Smooth muscle cell (in vitro differentiated cells): Measurements from ENCODE around the gene ITSN1. TPM values are rescaled to one million over a fixed set of nuclear protein-coding genes. Genes with fewer than 3 reads are reported as not detected.

ENCODE experiments used
- DNase-seq: peaks from one replicate; lab custom pipeline; 2025; ENCODE audit not compliant: unreplicated experiment; lab: John Stamatoyannopoulos, UW
- H2AFZ ChIP-seq: fragments of 200-600 bp; sonication (generic); 2 replicates; pipeline ENCODE4 v1.6.0; 2016; ENCODE audit warnings: antibody characterized with exemption, low read depth, mild to moderate bottlenecking
- H3F3A ChIP-seq: fragments of 200-600 bp; sonication (generic); 2 replicates; pipeline ENCODE4 v1.6.0; 2017; ENCODE audit warnings: antibody characterized with exemption, low read depth
- H3K27ac ChIP-seq: fragments of 200-600 bp; sonication (generic); 2 replicates; pipeline ENCODE4 v1.5.1; 2016; ENCODE audit warnings: low read depth, mild to moderate bottlenecking
- H3K27me3 ChIP-seq: fragments of 200-600 bp; sonication (generic); 2 replicates; pipeline ENCODE4 v1.6.1; 2016; ENCODE audit warnings: low read depth, mild to moderate bottlenecking
- H3K36me3 ChIP-seq: fragments of 200-600 bp; sonication (generic); 2 replicates; pipeline ENCODE4 v1.5.1; 2016; ENCODE audit warnings: low read depth
- H3K4me1 ChIP-seq: fragments of 200-600 bp; sonication (generic); 2 replicates; pipeline ENCODE4 v1.5.1; 2016; ENCODE audit warnings: low read depth
- H3K4me2 ChIP-seq: fragments of 200-600 bp; sonication (generic); 2 replicates; pipeline ENCODE4 v1.6.0; 2016; ENCODE audit warnings: mild to moderate bottlenecking
- H3K4me3 ChIP-seq: fragments of 200-600 bp; sonication (generic); 2 replicates; pipeline ENCODE4 v1.5.1; 2016; ENCODE audit warnings: mild to moderate bottlenecking
- H3K79me2 ChIP-seq: fragments of 200-600 bp; sonication (generic); 2 replicates; pipeline ENCODE4 v1.6.0; 2016; ENCODE audit warnings: low read depth, mild to moderate bottlenecking
- H3K9ac ChIP-seq: fragments of 200-600 bp; sonication (generic); 2 replicates; pipeline ENCODE4 v1.6.0; 2016; ENCODE audit warnings: low read depth
- H3K9me3 ChIP-seq: fragments of 200-600 bp; sonication (generic); replicated peaks from 2 replicates; pipeline ENCODE4 v1.5.1; 2016; ENCODE audit warnings: low read depth
- H4K20me1 ChIP-seq: fragments of 200-600 bp; sonication (generic); 2 replicates; pipeline ENCODE4 v1.6.0; 2016; ENCODE audit warnings: low read depth
- WGBS: methylation state at CpG from one replicate; pipeline ENCODE4 v1.1.7; 2016; ENCODE audit warnings: low lambda C conversion rate; 5-methylcytosine and 5-hydroxymethylcytosine counted together
- polyA plus RNA-seq: library from polyadenylated mRNA; unstranded; fragments of >200 nt; fragmentation: Nextera tagmentation; extraction: Ambion mirVana; gene quantifications from 2 replicates; pipeline ENCODE4 v1.2.1, GENCODE V29; 2016
- total RNA-seq: library from RNA; depleted of rRNA; stranded (reverse); fragments of >200 nt; gene quantifications from 2 replicates; pipeline ENCODE4 v1.2.3, GENCODE V29; 2014
- TF ChIP-seq, protein P1 (sequence below): fragments of 200-600 bp; sonication (generic); IDR thresholded peaks from 2 replicates; pipeline ENCODE4 v1.5.1; 2017; ENCODE audit warnings: borderline replicate concordance, mild to moderate bottlenecking, antibody characterized with exemption; ENCODE audit not compliant: insufficient read depth, poor library complexity, severe bottlenecking

Gene ITSN1
- total and polyA plus RNA-seq, 2 experiments from 2014 or later = 36.4 to 76.5 TPM

GRCh38 chr21:33677450-33677849 lies 35.1 kb downstream of the ITSN1 start:
- H3K27me3 ChIP-seq = no peaks in the 10 kb centered on the region
- H4K20me1 ChIP-seq = peaks cover 58% of the 10 kb centered on the region
- H3K4me1 ChIP-seq = no peaks in the 10 kb centered on the region
- no peak for DNase-seq
- no peak overlapping the region for H3K4me2 ChIP-seq
- TF ChIP-seq, protein P1, sequence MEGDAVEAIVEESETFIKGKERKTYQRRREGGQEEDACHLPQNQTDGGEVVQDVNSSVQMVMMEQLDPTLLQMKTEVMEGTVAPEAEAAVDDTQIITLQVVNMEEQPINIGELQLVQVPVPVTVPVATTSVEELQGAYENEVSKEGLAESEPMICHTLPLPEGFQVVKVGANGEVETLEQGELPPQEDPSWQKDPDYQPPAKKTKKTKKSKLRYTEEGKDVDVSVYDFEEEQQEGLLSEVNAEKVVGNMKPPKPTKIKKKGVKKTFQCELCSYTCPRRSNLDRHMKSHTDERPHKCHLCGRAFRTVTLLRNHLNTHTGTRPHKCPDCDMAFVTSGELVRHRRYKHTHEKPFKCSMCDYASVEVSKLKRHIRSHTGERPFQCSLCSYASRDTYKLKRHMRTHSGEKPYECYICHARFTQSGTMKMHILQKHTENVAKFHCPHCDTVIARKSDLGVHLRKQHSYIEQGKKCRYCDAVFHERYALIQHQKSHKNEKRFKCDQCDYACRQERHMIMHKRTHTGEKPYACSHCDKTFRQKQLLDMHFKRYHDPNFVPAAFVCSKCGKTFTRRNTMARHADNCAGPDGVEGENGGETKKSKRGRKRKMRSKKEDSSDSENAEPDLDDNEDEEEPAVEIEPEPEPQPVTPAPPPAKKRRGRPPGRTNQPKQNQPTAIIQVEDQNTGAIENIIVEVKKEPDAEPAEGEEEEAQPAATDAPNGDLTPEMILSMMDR = no peak
- H3K9ac ChIP-seq = no peak overlapping the region
- peaks cover 99% of the 10 kb centered on the region for H3K79me2 ChIP-seq
- no peak overlapping the region for H2AFZ ChIP-seq
- 94% methylated on average over 9 of the region's 9 CpGs for WGBS
- no peaks in the 10 kb centered on the region for H3K9me3 ChIP-seq
- H3K4me3 ChIP-seq = no peak overlapping the region
- no peak overlapping the region for H3K27ac ChIP-seq
- H3K36me3 ChIP-seq = no peaks in the 10 kb centered on the region
- no peaks in the 10 kb centered on the region for H3F3A ChIP-seq

- Histone ChIP-seq H4K20me1 (peaks cover 66% of the 10 kb centered on the region), H3K27ac (no peak overlapping the region), H3K27me3 (no peaks in the 10 kb centered on the region), H3K9ac (no peak overlapping the region), H2AFZ (no peak overlapping the region), H3K36me3 (no peaks in the 10 kb centered on the region), H3K4me1 (peaks cover 29% of the 10 kb centered on the region), H3K4me3 (no peak overlapping the region), H3K79me2 (peaks cover 92% of the 10 kb centered on the region), H3F3A (peaks cover 12% of the 10 kb centered on the region), H3K4me2 (no peak overlapping the region), H3K9me3 (no peaks in the 10 kb centered on the region)
- TF ChIP-seq, protein P1 = no peak
- 96% methylated on average over 6 of the region's 6 CpGs for WGBS
- DNase-seq = no peak
Measured at GRCh38 chr21:33680870-33681269, 38.6 kb downstream of the ITSN1 start.

DNA sequence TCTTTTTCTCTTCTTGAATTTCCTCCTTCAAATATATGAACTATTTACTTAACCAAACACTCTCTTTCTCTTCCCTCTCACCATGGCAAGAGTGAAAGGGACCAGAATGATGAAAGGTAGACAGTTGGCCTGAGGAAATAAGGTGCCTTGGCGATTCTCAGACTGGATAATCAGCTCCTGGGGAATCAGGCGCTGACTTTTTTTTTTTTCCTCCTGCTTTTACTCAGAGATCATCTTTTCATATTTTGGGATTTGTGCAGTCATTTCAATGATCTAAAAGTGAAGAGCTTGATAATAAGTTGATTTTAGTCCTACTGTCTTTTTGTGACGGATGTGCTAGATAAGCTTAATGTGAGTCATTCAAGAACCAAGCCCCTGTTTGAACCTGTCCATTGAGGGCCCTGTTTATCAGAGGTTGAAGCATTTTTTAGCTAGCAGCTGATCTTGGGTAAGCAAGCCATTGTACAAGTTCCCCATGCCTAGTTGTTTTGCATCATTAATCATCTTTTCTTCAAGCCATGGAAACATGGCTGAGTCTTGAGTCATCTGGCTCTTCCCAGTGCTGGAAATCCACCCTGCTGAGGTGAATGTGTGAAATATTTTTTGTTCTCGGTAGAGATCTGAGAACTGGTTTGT lies 40.8 kb downstream of the ITSN1 start:
- Histone ChIP-seq H2AFZ (no peak overlapping the region), H3K4me1 (peaks cover 29% of the 10 kb centered on the region)

More for the DNA sequence above, 40.8 kb downstream of the ITSN1 start:
- no peaks in the 10 kb centered on the region for H3K36me3 ChIP-seq
- H4K20me1 ChIP-seq = peaks cover 74% of the 10 kb centered on the region
- peak overlapping the region; percentile 57 for H3K4me2 ChIP-seq
- peaks cover 12% of the 10 kb centered on the region for H3F3A ChIP-seq
- TF ChIP-seq, protein P1 = no peak
- no peak overlapping the region for H3K9ac ChIP-seq
- peak overlapping the region; percentile 85 for H3K27ac ChIP-seq
- 43% methylated on average over 4 of the region's 4 CpGs for WGBS
- H3K27me3 ChIP-seq = no peaks in the 10 kb centered on the region
- no peak overlapping the region for H3K4me3 ChIP-seq
- H3K79me2 ChIP-seq = peaks cover 90% of the 10 kb centered on the region
- DNase-seq = no peak
- no peaks in the 10 kb centered on the region for H3K9me3 ChIP-seq
